ENCODE measurements around the gene STXBP6.

Gene STXBP6

GRCh38 chr14:24795406-24795805, 254.5 kb downstream of the STXBP6 start:
- no peak overlapping the region for H3K27ac ChIP-seq
- TF ChIP-seq CTCF (conservative IDR thresholded peaks at IDR 0.05), result no peak
- TF ChIP-seq ZFX (IDR thresholded peaks at IDR 0.05), result no peak

GRCh38 chr14:24794644-24795305, 255.2 kb downstream of the STXBP6 start:
- H3K27ac ChIP-seq, result no peak overlapping the region
- TF ChIP-seq CTCF (conservative IDR thresholded peaks at IDR 0.05) (no peak), ZFX (IDR thresholded peaks at IDR 0.05) (no peak)

- no peak for TF ChIP-seq CTCF (conservative IDR thresholded peaks at IDR 0.05)
- TF ChIP-seq ZFX (IDR thresholded peaks at IDR 0.05), result no peak
- H3K27ac ChIP-seq, result no peak overlapping the region
Observed at GRCh38 chr14:24790196-24790595, 259.8 kb downstream of the STXBP6 start.

- no peak overlapping the region for H3K27ac ChIP-seq
- TF ChIP-seq CTCF (conservative IDR thresholded peaks at IDR 0.05), result no peak
- no peak for TF ChIP-seq ZFX (IDR thresholded peaks at IDR 0.05)
Observed at GRCh38 chr14:24789378-24789884, 260.5 kb downstream of the STXBP6 start.

- H3K27ac ChIP-seq, result no peak overlapping the region
- TF ChIP-seq CTCF (conservative IDR thresholded peaks at IDR 0.05) (no peak), ZFX (IDR thresholded peaks at IDR 0.05) (no peak)
Observed at GRCh38 chr14:24785698-24786097, 264.2 kb downstream of the STXBP6 start.

- H3K27ac ChIP-seq, result no peak overlapping the region
- TF ChIP-seq CTCF (conservative IDR thresholded peaks at IDR 0.05) (no peak), ZFX (IDR thresholded peaks at IDR 0.05) (no peak)
Observed at GRCh38 chr14:24784981-24785380, 265.0 kb downstream of the STXBP6 start.

GRCh38 chr14:24783791-24784190, 266.2 kb downstream of the STXBP6 start:
- TF ChIP-seq CTCF (conservative IDR thresholded peaks at IDR 0.05), result no peak
- no peak for TF ChIP-seq ZFX (IDR thresholded peaks at IDR 0.05)

More at GRCh38 chr14:24783791-24784190, 266.2 kb downstream of the STXBP6 start:
- no peak overlapping the region for H3K27ac ChIP-seq

Data from C4-2B (cell line).